ENCODE results near the gene RAC2. TPM values are rescaled to one million over a fixed set of nuclear protein-coding genes. Genes with fewer than 3 reads are reported as not detected.

RAC2 gene
- total and polyA plus RNA-seq, 2 experiments from 2014 or later, result 9.9 to 10.5 TPM

DNA sequence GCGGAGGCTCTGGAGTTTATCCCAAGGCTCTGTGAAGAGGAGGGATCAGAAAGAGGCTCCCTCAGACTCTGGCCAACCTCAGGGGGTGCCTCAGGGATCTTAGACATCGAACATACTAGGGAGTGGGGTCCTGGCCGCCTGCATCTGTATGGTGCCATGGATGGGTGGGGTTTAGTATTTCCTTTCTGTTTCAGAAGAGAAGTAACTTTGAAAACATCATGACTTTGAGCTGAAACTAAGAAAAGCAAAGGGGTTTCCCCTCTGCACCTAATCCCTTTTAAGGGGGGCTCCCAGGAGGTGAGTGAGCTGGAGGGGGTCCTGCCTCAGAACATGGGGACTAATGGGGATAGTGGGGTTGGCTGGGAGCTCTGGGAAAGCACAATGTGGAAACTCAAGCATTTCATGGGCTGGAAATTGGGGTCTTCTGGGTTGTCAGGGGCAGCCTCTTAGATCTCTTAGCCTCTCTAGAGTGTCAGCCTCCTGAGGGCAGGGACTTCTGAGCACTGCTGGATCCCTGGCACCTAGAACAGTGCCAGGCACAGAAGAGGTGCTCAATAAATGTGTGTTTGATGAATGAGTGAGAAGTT lies 20.0 kb downstream of the RAC2 start:
- H3K9me3 ChIP-seq (ENCODE audit: low read depth), result no peaks in the 10 kb centered on the region
- no peaks in the 10 kb centered on the region for H3K36me3 ChIP-seq (replicated peaks; ENCODE audit: insufficient read depth, low read depth)
- no peak for DNase-seq (ENCODE audit: low spot score)
- H3K4me1 ChIP-seq (ENCODE audit: insufficient read depth), result peaks cover 6% of the 10 kb centered on the region
- H3K27ac ChIP-seq, result no peak overlapping the region
- H3K9me2 ChIP-seq (replicated peaks; ENCODE audit: insufficient read depth), result no peaks in the 10 kb centered on the region
- TF ChIP-seq EZH2phosphoT487 (IDR thresholded peaks at IDR 0.05; ENCODE audit: low read depth, severe bottlenecking, unreplicated experiment) (no peak), CTCF (IDR thresholded peaks at IDR 0.05; ENCODE audit: poor library complexity) (no peak), EZH2 (IDR thresholded peaks at IDR 0.05; ENCODE audit: borderline replicate concordance) (no peak)
- 89% methylated on average over 3 of the region's 3 CpGs for WGBS (ENCODE audit: low lambda C conversion rate, missing lambda C conversion rate)
- no peak overlapping the region for H3K4me2 ChIP-seq
- no peak overlapping the region for H2AFZ ChIP-seq
- H3K79me2 ChIP-seq, result no peaks in the 10 kb centered on the region
- no peaks in the 10 kb centered on the region for H4K20me1 ChIP-seq (ENCODE audit: insufficient read depth, poor library complexity, severe bottlenecking)
- no peaks in the 10 kb centered on the region for H3K27me3 ChIP-seq
- H3K4me3 ChIP-seq, result no peak overlapping the region

DNA sequence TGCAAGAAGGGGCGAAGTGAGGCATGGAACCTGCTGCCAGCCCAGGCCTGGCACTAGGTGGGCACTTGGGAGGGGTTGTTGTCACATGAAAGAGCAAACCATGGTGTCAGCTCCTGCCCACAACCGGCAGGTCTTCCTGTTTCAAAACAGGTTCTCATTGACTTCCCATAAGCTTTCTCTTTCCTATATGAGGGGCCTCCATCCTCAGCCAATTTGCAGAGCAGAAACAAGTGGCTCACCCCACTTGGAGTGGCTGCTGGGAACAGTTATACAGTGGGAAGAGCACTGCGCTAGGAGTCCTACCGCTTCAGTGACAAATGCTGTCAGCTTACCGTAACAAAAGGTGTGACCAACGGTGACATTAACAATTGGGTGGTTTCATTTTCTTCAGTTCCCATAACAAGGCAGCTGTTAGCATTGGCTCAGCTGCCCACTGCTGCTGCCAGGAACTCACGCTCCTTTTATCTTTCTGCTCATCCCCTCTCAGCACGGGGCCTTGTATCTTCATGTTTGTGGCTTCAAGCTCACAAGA lies 21.6 kb downstream of the RAC2 start:
- no peaks in the 10 kb centered on the region for H3K4me1 ChIP-seq (ENCODE audit: insufficient read depth)
- WGBS (ENCODE audit: low lambda C conversion rate, missing lambda C conversion rate), result 89% methylated on average over 8 of the region's 8 CpGs
- H4K20me1 ChIP-seq (ENCODE audit: insufficient read depth, poor library complexity, severe bottlenecking), result no peaks in the 10 kb centered on the region
- no peaks in the 10 kb centered on the region for H3K27me3 ChIP-seq
- H2AFZ ChIP-seq, result no peak overlapping the region
- H3K79me2 ChIP-seq, result no peaks in the 10 kb centered on the region
- H3K4me3 ChIP-seq, result no peak overlapping the region
- no peaks in the 10 kb centered on the region for H3K9me2 ChIP-seq (replicated peaks; ENCODE audit: insufficient read depth)
- no peak for TF ChIP-seq EZH2phosphoT487 (IDR thresholded peaks at IDR 0.05; ENCODE audit: low read depth, severe bottlenecking, unreplicated experiment)
- no peak for TF ChIP-seq CTCF (IDR thresholded peaks at IDR 0.05; ENCODE audit: poor library complexity)
- no peak for TF ChIP-seq EZH2 (IDR thresholded peaks at IDR 0.05; ENCODE audit: borderline replicate concordance)
- H3K36me3 ChIP-seq (replicated peaks; ENCODE audit: insufficient read depth, low read depth), result no peaks in the 10 kb centered on the region
- DNase-seq (ENCODE audit: low spot score), result no peak
- no peaks in the 10 kb centered on the region for H3K9me3 ChIP-seq (ENCODE audit: low read depth)
- no peak overlapping the region for H3K27ac ChIP-seq
- no peak overlapping the region for H3K4me2 ChIP-seq

- H3K4me2 ChIP-seq, result no peak overlapping the region
- no peaks in the 10 kb centered on the region for H3K36me3 ChIP-seq (replicated peaks; ENCODE audit: insufficient read depth, low read depth)
- TF ChIP-seq CTCF (IDR thresholded peaks at IDR 0.05; ENCODE audit: poor library complexity) (no peak), EZH2 (IDR thresholded peaks at IDR 0.05; ENCODE audit: borderline replicate concordance) (no peak), EZH2phosphoT487 (IDR thresholded peaks at IDR 0.05; ENCODE audit: low read depth, severe bottlenecking, unreplicated experiment) (no peak)
- no peaks in the 10 kb centered on the region for H3K9me2 ChIP-seq (replicated peaks; ENCODE audit: insufficient read depth)
- no peaks in the 10 kb centered on the region for H4K20me1 ChIP-seq (ENCODE audit: insufficient read depth, poor library complexity, severe bottlenecking)
- no peaks in the 10 kb centered on the region for H3K4me1 ChIP-seq (ENCODE audit: insufficient read depth)
- no peak overlapping the region for H3K4me3 ChIP-seq
- no peak overlapping the region for H3K27ac ChIP-seq
- no peaks in the 10 kb centered on the region for H3K27me3 ChIP-seq
- H3K79me2 ChIP-seq, result no peaks in the 10 kb centered on the region
- no peak overlapping the region for H2AFZ ChIP-seq
- WGBS (ENCODE audit: low lambda C conversion rate, missing lambda C conversion rate), result 94% methylated on average over 10 of the region's 10 CpGs
- no peak for DNase-seq (ENCODE audit: low spot score)
- H3K9me3 ChIP-seq (ENCODE audit: low read depth), result no peaks in the 10 kb centered on the region
These were observed 22.4 kb downstream of the RAC2 start for GRCh38 chr22:37221424-37222333.
